SK-N-SH treated with all-trans-retinoic acid at 6 μM for 48 hours (cell line): ENCODE data around the gene STARD9.
"Not testable (repeated sequence)": the region's sequence is repeated elsewhere in the genome, so short reads cannot be mapped to it uniquely, and the experiment has no call there.

Source experiments
- ATAC-seq: fragments of 200-7000 bp; cut with Tn5 transposase; 3 replicates; pipeline ENCODE4 v1.9.1; 2020; ENCODE audit warnings: mild to moderate bottlenecking, moderate library complexity
- ARNTL ChIP-seq: fragments of 450-650 bp; formaldehyde crosslinking; IDR thresholded peaks from 2 replicates; pipeline ENCODE4 v1.5.0; 2020; ENCODE audit warnings: low read depth, mild to moderate bottlenecking, moderate library complexity, borderline replicate concordance
- BACH2 ChIP-seq: fragments of 250-450 bp; sonication (Bioruptor Pico); IDR thresholded peaks from 2 replicates; pipeline ENCODE4 v1.9.0; 2021; ENCODE audit warnings: mild to moderate bottlenecking, borderline replicate concordance
- CSDC2 ChIP-seq: fragments of 250-450 bp; sonication (Bioruptor Pico); IDR thresholded peaks from 2 replicates; pipeline ENCODE4 v1.5.0; 2020; ENCODE audit warnings: mild to moderate bottlenecking, moderate library complexity
- GLIS3 ChIP-seq: fragments of 250-450 bp; sonication (Bioruptor Pico); IDR thresholded peaks from 2 replicates; pipeline ENCODE4 v1.5.0; 2020; ENCODE audit warnings: mild to moderate bottlenecking, moderate library complexity
- ISL1 ChIP-seq: fragments of 250-450 bp; sonication (Bioruptor Pico); IDR thresholded peaks from 2 replicates; pipeline ENCODE4 v2.1.2; 2022; ENCODE audit warnings: mild to moderate bottlenecking, moderate library complexity
- PPARA ChIP-seq: fragments of 250-450 bp; sonication (Bioruptor Pico); IDR thresholded peaks from 2 replicates; pipeline ENCODE4 v1.5.0; 2020; ENCODE audit warnings: mild to moderate bottlenecking, borderline replicate concordance
- RARB ChIP-seq: fragments of 250-450 bp; sonication (Bioruptor Pico); IDR thresholded peaks from 2 replicates; pipeline ENCODE4 v1.8.0; 2021; ENCODE audit warnings: mild to moderate bottlenecking, moderate library complexity
- SNAI2 ChIP-seq: fragments of 250-450 bp; sonication (Bioruptor Pico); IDR thresholded peaks from 2 replicates; pipeline ENCODE4 v1.5.0; 2020; ENCODE audit warnings: mild to moderate bottlenecking, moderate library complexity
- TCF4 ChIP-seq: fragments of 250-450 bp; sonication (Bioruptor Pico); IDR thresholded peaks from 2 replicates; pipeline ENCODE4 v1.8.0; 2021; ENCODE audit warnings: mild to moderate bottlenecking, moderate library complexity, borderline replicate concordance
- TOX ChIP-seq: fragments of 250-450 bp; sonication (Bioruptor Pico); IDR thresholded peaks from 2 replicates; pipeline ENCODE4 v1.8.0; 2021; ENCODE audit warnings: mild to moderate bottlenecking, moderate library complexity, borderline replicate concordance
- ZC3H10 ChIP-seq: fragments of 250-450 bp; sonication (Bioruptor Pico); IDR thresholded peaks from 2 replicates; pipeline ENCODE4 v1.5.1; 2021; ENCODE audit warnings: mild to moderate bottlenecking, moderate library complexity
- ZFP30 ChIP-seq: fragments of 450-650 bp; formaldehyde crosslinking; IDR thresholded peaks from 2 replicates; pipeline ENCODE4 v1.5.0; 2022; ENCODE audit warnings: mild to moderate bottlenecking, moderate library complexity
- ZNF565 ChIP-seq: fragments of 450-650 bp; formaldehyde crosslinking; conservative IDR thresholded peaks from 2 replicates; pipeline ENCODE4 v1.5.0; 2020; ENCODE audit warnings: low read depth, mild to moderate bottlenecking, moderate library complexity
- ZNF8 ChIP-seq: fragments of 450-650 bp; formaldehyde crosslinking; IDR thresholded peaks from 2 replicates; pipeline ENCODE4 v1.5.0; 2020; ENCODE audit warnings: mild to moderate bottlenecking, moderate library complexity
- TF ChIP-seq, protein P1 (sequence below): fragments of 250-450 bp; sonication (Bioruptor Pico); IDR thresholded peaks from 2 replicates; pipeline ENCODE4 v1.8.0; 2021; ENCODE audit warnings: low read depth, mild to moderate bottlenecking, moderate library complexity, borderline replicate concordance
- TF ChIP-seq, protein P2 (sequence below): fragments of 250-450 bp; sonication (Bioruptor Pico); IDR thresholded peaks from 2 replicates; pipeline ENCODE4 v1.5.0; 2020; ENCODE audit warnings: mild to moderate bottlenecking, moderate library complexity
- TF ChIP-seq, protein P3 (sequence below): fragments of 250-450 bp; sonication (Bioruptor Pico); IDR thresholded peaks from 2 replicates; pipeline ENCODE4 v1.5.1; 2021; ENCODE audit warnings: mild to moderate bottlenecking, moderate library complexity
- TF ChIP-seq, protein P4 (sequence below): fragments of 250-450 bp; sonication (Bioruptor Pico); IDR thresholded peaks from 2 replicates; pipeline ENCODE4 v1.5.1; 2020; ENCODE audit warnings: low read depth, mild to moderate bottlenecking, moderate library complexity

STARD9 gene

DNA sequence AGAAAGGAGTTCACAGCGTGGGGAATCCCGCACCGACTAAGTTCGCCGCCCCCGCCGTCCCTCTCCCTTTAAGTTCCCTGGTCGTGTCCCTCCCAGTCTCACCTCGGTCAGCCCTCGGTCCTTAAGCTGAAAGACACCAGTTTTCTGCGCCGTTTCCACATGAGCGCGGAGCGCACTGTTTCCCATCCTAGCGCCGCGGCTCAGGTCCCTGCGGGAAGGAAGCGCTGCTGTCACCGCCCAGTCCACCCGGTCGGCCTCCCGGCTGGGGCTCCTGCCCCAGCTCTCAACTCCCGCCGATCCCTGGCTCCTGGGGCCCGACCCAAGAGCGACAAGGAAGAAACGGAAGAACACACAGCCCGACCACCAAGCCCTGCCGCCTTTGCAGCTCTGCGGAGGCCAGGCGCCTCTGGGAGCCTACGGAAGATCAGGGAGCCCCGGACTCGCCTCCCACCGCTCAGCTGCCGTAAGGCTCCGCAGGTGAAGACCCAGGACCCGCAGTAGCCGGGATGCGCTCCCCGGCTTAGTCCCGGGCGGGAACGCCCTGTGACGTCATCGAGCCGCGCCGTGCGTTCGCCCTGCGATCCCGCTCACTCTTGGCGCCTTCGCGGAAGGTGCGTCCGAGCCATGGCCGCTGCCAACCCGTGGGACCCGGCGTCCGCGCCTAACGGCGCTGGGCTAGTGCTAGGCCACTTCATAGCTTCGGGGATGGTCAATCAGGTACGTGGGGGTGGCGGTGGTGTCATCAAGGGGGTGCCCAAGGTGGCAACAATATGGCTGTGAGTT, 27.0 kb upstream of the STARD9 start, which contains the start of the genes HAUS2 and LRRC57:
Gene HAUS2 (plus strand): TSS at position 590 of the 783 bp plus-strand sequence. CDS start 35 bp downstream, at position 625.
Gene LRRC57 (minus strand): TSS at position 545 of the 783 bp plus-strand sequence. CDS start 359 bp downstream, at position 186.
- TF ChIP-seq ARNTL (CRISPR knock-in tag) (no peak), TOX (CRISPR knock-in tag) (no peak), ZC3H10 (no peak), RARB (CRISPR knock-in tag) (no peak)
- TF ChIP-seq, protein P1, sequence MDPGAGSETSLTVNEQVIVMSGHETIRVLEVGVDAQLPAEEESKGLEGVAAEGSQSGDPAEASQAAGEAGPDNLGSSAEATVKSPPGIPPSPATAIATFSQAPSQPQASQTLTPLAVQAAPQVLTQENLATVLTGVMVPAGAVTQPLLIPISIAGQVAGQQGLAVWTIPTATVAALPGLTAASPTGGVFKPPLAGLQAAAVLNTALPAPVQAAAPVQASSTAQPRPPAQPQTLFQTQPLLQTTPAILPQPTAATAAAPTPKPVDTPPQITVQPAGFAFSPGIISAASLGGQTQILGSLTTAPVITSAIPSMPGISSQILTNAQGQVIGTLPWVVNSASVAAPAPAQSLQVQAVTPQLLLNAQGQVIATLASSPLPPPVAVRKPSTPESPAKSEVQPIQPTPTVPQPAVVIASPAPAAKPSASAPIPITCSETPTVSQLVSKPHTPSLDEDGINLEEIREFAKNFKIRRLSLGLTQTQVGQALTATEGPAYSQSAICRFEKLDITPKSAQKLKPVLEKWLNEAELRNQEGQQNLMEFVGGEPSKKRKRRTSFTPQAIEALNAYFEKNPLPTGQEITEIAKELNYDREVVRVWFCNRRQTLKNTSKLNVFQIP (CRISPR knock-in tag) = 0 out of 2 replicates have a peak, but pooled peaks have one; percentile 58
- ATAC-seq = peak; percentile 93

DNA sequence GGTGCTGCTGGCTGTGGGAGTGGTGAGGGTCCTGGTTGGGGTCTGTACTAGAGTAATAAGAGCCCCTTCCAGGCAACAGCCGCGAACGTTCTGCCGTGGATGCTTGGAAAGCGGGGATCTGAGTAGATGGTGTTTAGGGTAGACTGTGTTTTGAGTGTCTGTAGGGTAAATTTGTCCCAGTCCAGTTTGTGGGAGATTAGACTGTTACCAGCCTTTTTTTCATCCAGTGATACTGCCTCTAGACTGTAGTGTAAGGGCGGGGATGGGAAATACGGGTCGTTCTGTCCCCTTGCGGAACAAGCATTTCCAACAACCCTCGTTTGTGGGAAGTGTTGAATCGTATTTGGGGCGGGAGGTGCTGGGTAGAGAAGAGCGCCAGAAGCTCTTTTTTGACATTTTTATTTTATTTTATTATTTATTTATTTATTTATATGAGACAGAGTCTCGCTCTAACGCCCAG, 26.3 kb upstream of the STARD9 start:
- ATAC-seq = peak; percentile 69
- TF ChIP-seq ZNF565 (CRISPR knock-in tag) (no peak), ARNTL (CRISPR knock-in tag) (no peak)
- TF ChIP-seq, all 23 proteins: peak for 0

DNA sequence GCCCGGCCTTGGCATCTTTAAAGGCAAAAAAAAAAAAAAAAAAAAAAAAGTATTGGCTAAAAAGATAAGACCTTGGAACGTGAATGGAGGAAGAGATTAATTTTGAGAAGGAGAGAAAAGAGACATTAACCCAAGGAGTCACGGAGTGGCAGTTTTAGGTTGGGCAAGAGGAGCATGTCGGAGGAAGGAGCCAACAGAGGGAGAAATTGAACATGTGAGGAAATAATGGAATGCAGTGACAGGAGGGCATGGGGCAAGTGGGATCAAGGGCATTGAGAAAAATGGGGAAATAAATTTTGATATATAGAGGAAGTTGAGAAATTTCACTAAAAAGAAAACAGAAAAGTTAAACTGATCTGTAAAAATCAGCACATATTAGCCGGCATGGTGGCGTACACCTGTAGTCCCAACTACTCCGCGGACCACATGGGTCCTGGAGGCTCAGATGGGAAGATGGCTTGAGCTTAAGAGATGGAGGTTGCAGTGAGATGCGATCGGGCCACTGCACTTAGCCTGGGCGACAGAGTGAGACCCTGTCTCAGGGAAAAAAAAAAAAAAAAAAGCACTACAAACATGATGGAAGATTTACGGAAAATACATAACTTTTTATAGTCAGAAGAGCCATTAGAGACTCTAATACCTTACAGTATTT, 25.5 kb upstream of the STARD9 start:
- no peak for ATAC-seq
- no peak for TF ChIP-seq ZNF8 (CRISPR knock-in tag)

DNA sequence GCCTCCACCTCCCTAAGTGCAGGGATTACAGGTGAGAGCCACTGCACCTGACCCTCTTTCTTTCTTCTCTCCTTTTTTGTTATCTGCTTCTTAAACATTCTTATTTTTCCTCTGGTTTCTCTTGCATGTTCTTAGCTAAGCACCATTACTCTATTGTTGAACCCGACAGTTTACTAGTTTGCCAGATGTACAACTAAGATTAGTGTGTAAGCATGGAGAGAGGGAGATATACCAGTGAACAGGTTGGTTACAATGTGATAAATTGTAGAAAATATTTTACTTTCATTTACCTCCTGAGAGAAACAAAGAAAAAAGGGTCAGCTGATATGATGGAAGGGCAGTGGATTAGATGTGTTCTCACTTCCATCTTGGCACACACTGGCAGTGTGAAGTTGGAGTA, 21.9 kb upstream of the STARD9 start:
- TF ChIP-seq ARNTL (CRISPR knock-in tag) (no peak), CSDC2 (CRISPR knock-in tag) (no peak), ZFP30 (CRISPR knock-in tag) (no peak)
- no peak for ATAC-seq

DNA sequence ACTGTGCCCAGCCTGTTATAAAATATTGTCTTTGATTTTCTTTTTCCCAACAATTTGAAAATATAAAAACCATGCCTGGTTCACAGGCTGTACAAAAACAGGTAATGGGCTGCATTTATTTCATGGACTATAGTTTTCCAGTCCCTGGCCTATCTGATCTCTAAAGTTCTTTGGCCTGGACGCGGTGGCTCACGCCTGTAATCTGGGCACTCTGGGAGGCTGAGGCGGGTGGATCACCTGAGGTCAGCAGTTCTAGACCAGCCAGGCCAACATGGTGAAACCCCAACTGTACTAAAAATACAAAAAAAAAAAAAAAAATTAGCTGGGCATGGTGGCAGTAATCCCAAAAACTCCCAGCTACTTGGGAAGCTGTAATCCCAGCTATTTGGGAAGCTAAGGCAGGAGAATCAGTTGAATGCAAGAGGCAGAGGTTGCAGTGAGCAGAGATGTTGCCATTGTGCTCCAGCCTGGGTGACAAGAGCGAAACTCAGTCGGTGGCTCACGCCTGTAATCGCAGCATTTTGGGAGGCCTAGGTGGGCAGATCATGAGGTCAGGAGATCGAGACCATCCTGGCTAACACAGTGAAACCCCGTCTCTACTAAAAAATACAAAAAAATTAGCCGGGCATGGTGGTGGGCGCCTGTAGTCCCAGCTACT, 18.7 kb upstream of the STARD9 start:
- not testable (repeated sequence) for ATAC-seq

DNA sequence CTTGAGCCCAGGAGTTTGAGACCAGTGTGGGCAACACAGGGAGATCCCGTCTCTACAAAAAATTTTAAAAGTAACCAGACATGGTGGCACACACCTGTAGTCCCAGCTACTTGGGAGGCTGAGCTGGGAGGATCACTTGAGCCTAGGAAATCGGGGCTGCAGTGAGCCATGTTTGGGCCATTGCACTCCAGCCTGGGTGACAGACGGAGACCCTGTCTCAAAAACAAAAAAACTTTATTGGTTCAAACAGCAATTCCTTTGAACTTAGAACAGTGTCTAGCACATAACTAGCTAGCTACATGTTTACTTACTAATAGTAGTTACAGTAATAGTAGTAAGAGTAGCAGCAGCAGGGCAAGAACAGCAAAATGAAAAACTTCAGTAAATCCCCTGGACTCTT, 16.7 kb upstream of the STARD9 start:
- no peak for ATAC-seq
- TF ChIP-seq SNAI2 (CRISPR knock-in tag) (no peak), PPARA (CRISPR knock-in tag) (no peak)
- TF ChIP-seq, all 23 proteins: peak for 0

DNA sequence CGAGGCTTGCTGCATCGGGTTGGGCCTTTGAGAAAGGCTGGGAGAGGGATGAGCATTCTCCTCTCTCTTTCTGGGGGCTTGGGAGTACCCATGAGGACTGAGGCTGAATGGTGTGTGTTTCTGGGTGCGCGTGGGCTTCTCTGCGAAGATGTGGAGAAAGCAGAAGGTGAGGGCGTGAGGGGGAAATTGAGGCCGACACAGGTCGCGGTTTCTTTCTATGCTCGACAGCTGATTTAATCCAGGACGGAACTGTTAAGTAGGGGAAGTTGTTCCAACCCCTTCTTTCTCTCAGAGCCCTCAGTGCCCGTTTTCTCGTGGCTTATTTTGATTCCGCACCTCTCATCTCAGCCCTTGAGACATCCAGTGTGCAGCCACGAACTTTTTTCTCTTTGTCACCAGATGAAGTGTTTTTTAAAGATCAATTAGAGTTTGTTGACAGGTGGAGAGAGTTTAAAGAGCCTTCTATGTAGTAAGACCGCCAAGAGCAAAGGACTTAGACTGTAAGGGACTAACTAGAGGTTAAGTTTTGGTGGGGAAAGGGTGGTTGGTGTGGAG, 711 bp downstream of the STARD9 start:
- no peak for ATAC-seq

More for the DNA sequence above, 711 bp downstream of the STARD9 start:
- TF ChIP-seq, protein P2, sequence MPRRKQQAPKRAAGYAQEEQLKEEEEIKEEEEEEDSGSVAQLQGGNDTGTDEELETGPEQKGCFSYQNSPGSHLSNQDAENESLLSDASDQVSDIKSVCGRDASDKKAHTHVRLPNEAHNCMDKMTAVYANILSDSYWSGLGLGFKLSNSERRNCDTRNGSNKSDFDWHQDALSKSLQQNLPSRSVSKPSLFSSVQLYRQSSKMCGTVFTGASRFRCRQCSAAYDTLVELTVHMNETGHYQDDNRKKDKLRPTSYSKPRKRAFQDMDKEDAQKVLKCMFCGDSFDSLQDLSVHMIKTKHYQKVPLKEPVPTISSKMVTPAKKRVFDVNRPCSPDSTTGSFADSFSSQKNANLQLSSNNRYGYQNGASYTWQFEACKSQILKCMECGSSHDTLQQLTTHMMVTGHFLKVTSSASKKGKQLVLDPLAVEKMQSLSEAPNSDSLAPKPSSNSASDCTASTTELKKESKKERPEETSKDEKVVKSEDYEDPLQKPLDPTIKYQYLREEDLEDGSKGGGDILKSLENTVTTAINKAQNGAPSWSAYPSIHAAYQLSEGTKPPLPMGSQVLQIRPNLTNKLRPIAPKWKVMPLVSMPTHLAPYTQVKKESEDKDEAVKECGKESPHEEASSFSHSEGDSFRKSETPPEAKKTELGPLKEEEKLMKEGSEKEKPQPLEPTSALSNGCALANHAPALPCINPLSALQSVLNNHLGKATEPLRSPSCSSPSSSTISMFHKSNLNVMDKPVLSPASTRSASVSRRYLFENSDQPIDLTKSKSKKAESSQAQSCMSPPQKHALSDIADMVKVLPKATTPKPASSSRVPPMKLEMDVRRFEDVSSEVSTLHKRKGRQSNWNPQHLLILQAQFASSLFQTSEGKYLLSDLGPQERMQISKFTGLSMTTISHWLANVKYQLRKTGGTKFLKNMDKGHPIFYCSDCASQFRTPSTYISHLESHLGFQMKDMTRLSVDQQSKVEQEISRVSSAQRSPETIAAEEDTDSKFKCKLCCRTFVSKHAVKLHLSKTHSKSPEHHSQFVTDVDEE (CRISPR knock-in tag) = no peak
- TF ChIP-seq, protein P3, sequence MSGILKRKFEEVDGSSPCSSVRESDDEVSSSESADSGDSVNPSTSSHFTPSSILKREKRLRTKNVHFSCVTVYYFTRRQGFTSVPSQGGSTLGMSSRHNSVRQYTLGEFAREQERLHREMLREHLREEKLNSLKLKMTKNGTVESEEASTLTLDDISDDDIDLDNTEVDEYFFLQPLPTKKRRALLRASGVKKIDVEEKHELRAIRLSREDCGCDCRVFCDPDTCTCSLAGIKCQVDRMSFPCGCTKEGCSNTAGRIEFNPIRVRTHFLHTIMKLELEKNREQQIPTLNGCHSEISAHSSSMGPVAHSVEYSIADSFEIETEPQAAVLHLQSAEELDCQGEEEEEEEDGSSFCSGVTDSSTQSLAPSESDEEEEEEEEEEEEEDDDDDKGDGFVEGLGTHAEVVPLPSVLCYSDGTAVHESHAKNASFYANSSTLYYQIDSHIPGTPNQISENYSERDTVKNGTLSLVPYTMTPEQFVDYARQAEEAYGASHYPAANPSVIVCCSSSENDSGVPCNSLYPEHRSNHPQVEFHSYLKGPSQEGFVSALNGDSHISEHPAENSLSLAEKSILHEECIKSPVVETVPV (CRISPR knock-in tag) = no peak
- TF ChIP-seq ISL1 (CRISPR knock-in tag) (no peak), BACH2 (no peak), SNAI2 (CRISPR knock-in tag) (no peak), GLIS3 (CRISPR knock-in tag) (no peak), PPARA (CRISPR knock-in tag) (no peak), TCF4 (CRISPR knock-in tag) (no peak)
- TF ChIP-seq, protein P4, sequence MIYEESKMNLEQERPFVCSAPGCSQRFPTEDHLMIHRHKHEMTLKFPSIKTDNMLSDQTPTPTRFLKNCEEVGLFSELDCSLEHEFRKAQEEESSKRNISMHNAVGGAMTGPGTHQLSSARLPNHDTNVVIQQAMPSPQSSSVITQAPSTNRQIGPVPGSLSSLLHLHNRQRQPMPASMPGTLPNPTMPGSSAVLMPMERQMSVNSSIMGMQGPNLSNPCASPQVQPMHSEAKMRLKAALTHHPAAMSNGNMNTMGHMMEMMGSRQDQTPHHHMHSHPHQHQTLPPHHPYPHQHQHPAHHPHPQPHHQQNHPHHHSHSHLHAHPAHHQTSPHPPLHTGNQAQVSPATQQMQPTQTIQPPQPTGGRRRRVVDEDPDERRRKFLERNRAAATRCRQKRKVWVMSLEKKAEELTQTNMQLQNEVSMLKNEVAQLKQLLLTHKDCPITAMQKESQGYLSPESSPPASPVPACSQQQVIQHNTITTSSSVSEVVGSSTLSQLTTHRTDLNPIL (CRISPR knock-in tag) = no peak
- TF ChIP-seq, protein P1 (CRISPR knock-in tag) = no peak
